ENCODE results near the gene S100A5. TPM values are rescaled to one million over a fixed set of nuclear protein-coding genes. Genes with fewer than 3 reads are reported as not detected.

S100A5 gene
- total and polyA plus RNA-seq, 10 of the 15 experiments (the other 5 are each of a cell fraction or from before 2014, with no cell fraction given), result 0.47 to 0.75 (median 0.56) TPM; not detected in 6

- no peak overlapping the region for H3K27ac ChIP-seq (ENCODE audit: control insufficient read depth, insufficient read depth)
- no peak overlapping the region for H2AFZ ChIP-seq (ENCODE audit: control insufficient read depth, low read depth, low read length)
- H3K9me3 ChIP-seq (replicated peaks; ENCODE audit: control insufficient read depth, insufficient read depth, low read length), result no peaks in the 10 kb centered on the region
- POLR2A ChIA-PET, result interaction anchor here (0.5 to 4.1 kb wide), 4 partner anchors 10 to 18 kb away, joined by 4 to 34 read pairs (median 18); partner anchors contain the start of genes S100A2 and S100A6
- H3K36me3 ChIP-seq (ENCODE audit: control insufficient read depth in 2 of 2, insufficient read depth in 2 of 2, low read length in 1 of 2), result no peaks in the 10 kb centered on the region
- H3K27me3 ChIP-seq (replicated peaks in 1 of 2; ENCODE audit: control insufficient read depth in 2 of 2, insufficient read depth in 2 of 2, low read length in 1 of 2), result no peaks in the 10 kb centered on the region
- FAIRE-seq (no peak), ATAC-seq (no peak), DNase-seq (ENCODE audit: low read depth, low spot score) (no peak)
- RAD21 ChIA-PET (ENCODE audit: unreplicated experiment), result interaction anchor here (3.5 kb wide), 1 partner anchor 12 kb away, joined by 38 read pairs; the partner anchor contains the start of gene S100A6
- H4K20me1 ChIP-seq (ENCODE audit: control insufficient read depth, insufficient read depth), result no peaks in the 10 kb centered on the region
- 34% methylated on average over 14 of the region's 14 CpGs for WGBS (ENCODE audit: insufficient coverage, insufficient replicate concordance, low lambda C conversion rate, missing lambda C conversion rate)
- peaks cover 15% of the 10 kb centered on the region for H3K4me1 ChIP-seq (ENCODE audit: control insufficient read depth, insufficient read depth, low read length)
- in situ Hi-C loops (cut with MboI) (no loop called here), intact Hi-C loops (cut with micrococcal nuclease; ENCODE audit: unreplicated experiment) (no loop called here)
- TF ChIP-seq POLR2AphosphoS2 (IDR thresholded peaks at IDR 0.05; ENCODE audit: low read depth, low read length), result no peak
- no peak for TF ChIP-seq FOXK2 (IDR thresholded peaks at IDR 0.05)
- no peak for TF ChIP-seq ZBTB11 (CRISPR knock-in tag; IDR thresholded peaks at IDR 0.05)
- TF ChIP-seq E2F8 (IDR thresholded peaks at IDR 0.05; ENCODE audit: low read depth, partially characterized antibody), result no peak
- TF ChIP-seq BCL11A (IDR thresholded peaks at IDR 0.05; ENCODE audit: low read depth, low read length), result no peak
- no peak for TF ChIP-seq BMI1 (IDR thresholded peaks at IDR 0.05; ENCODE audit: borderline replicate concordance)
- no peak overlapping the region for H3K4me3 ChIP-seq
- SMC1A ChIA-PET (ENCODE audit: uncharacterized antibody, unreplicated experiment), result interaction anchor here (1.0 to 3.4 kb wide), 6 partner anchors 12 to 21 kb away, joined by 3 to 18 read pairs (median 9); partner anchors contain the start of genes S100A2 and S100A6
- H3K4me2 ChIP-seq (ENCODE audit: control insufficient read depth, insufficient read depth), result no peak overlapping the region
- H3K79me2 ChIP-seq (ENCODE audit: control insufficient read depth, insufficient read depth, low read length), result no peaks in the 10 kb centered on the region
- no peak overlapping the region for H3K9ac ChIP-seq (ENCODE audit: control insufficient read depth, insufficient read depth, low read length)
- no TSS peak for BruUV-seq (replicated peaks)
- CTCF ChIA-PET, result interaction anchor here (0.8 to 3.2 kb wide), 3 partner anchors 21 to 52 kb away, joined by 4 to 15 read pairs (median 11); no protein-coding TSS in a partner anchor
Observed at GRCh38 chr1:153546796-153547559, 6.2 kb upstream of the S100A5 start.

Measured in GM12878 (cell line).